ENCODE data around the gene ANO3.

ANO3 gene

DNA sequence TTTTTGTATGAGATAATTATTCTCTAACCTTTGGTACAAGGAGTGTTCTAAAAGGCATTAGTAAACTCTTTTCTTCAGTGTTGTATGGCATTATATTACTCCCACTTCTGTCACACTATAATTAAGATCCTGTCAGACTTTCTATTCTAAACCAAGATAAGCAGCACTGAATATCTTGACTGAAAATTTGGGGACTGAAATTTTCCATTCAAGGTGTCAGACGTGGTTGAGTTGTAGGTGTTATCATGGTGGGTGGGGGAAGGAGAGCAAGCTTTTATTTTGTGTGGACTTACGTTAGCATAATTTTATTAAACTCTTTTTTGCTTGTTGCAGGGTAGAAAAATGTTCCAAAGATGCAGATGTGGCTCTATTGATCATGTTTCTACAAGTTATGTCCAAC is 217.2 kb downstream of the ANO3 start:
- no peak for DNase-seq (ENCODE audit: low read depth)

DNA sequence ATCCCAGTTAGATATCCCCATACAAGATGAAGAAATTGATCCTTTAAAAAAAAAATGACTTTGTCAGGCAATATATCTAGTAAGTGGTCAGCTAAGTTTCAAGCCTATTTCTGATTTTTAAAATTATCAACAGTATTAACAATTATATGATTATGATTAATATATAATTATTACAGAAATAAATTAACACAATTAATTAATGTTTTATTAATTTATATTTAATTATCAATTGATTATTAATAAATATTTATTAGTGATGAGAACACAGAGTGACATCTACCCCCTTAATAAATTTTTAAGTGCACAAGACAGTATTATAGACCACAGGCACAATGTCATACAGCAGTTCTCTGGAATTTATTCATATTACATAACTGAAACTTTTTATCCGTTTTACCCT is 218.1 kb downstream of the ANO3 start:
- no peak for DNase-seq (ENCODE audit: low read depth)
- H3K4me3 ChIP-seq (ENCODE audit: low read length) = no peak overlapping the region
- TF ChIP-seq, protein P1, sequence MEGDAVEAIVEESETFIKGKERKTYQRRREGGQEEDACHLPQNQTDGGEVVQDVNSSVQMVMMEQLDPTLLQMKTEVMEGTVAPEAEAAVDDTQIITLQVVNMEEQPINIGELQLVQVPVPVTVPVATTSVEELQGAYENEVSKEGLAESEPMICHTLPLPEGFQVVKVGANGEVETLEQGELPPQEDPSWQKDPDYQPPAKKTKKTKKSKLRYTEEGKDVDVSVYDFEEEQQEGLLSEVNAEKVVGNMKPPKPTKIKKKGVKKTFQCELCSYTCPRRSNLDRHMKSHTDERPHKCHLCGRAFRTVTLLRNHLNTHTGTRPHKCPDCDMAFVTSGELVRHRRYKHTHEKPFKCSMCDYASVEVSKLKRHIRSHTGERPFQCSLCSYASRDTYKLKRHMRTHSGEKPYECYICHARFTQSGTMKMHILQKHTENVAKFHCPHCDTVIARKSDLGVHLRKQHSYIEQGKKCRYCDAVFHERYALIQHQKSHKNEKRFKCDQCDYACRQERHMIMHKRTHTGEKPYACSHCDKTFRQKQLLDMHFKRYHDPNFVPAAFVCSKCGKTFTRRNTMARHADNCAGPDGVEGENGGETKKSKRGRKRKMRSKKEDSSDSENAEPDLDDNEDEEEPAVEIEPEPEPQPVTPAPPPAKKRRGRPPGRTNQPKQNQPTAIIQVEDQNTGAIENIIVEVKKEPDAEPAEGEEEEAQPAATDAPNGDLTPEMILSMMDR (conservative IDR thresholded peaks at IDR 0.05; ENCODE audit: low read depth, low read length) = no peak

More for the DNA sequence above, 217.2 kb downstream of the ANO3 start:
- TF ChIP-seq, protein P1 (conservative IDR thresholded peaks at IDR 0.05; ENCODE audit: low read depth, low read length) = no peak
- no peak overlapping the region for H3K4me3 ChIP-seq (ENCODE audit: low read length)

GRCh38 chr11:26551186-26551801 is 219.4 kb downstream of the ANO3 start:
- H3K4me3 ChIP-seq (ENCODE audit: low read length) = no peak overlapping the region
- no peak for DNase-seq (ENCODE audit: low read depth)
- TF ChIP-seq, protein P1 (conservative IDR thresholded peaks at IDR 0.05; ENCODE audit: low read depth, low read length) = peak; percentile 60

GRCh38 chr11:26553182-26553581 is 221.3 kb downstream of the ANO3 start:
- DNase-seq (ENCODE audit: low read depth) = no peak
- TF ChIP-seq, protein P1 (conservative IDR thresholded peaks at IDR 0.05; ENCODE audit: low read depth, low read length) = no peak
- H3K4me3 ChIP-seq (ENCODE audit: low read length) = no peak overlapping the region

DNA sequence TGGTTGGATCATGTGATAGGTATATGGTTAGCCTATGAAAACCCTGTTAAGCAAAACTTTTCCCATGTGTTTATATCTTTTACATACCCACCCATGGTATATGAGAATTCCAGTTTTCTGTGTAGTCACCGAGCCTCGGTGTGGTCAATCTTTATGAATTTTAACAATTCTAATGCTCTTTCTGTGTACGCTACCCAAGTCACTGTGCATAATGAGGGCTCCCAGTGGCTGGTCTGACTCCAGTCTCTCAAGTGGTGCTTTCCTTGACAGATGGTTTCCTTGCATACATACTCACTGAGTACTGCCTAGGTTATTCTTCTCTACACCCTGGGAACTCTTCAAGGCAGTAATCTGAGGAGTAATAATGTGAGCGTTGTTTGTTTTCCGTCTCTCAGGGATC is 222.5 kb downstream of the ANO3 start:
- DNase-seq (ENCODE audit: low read depth) = no peak
- TF ChIP-seq, protein P1 (conservative IDR thresholded peaks at IDR 0.05; ENCODE audit: low read depth, low read length) = no peak

GRCh38 chr11:26556582-26556981 is 224.7 kb downstream of the ANO3 start:
- no peak overlapping the region for H3K4me3 ChIP-seq (ENCODE audit: low read length)
- TF ChIP-seq, protein P1 (conservative IDR thresholded peaks at IDR 0.05; ENCODE audit: low read depth, low read length) = no peak
- DNase-seq (ENCODE audit: low read depth) = no peak

More for the DNA sequence above, 222.5 kb downstream of the ANO3 start:
- no peak overlapping the region for H3K4me3 ChIP-seq (ENCODE audit: low read length)

GRCh38 chr11:26557666-26558065 is 225.7 kb downstream of the ANO3 start:
- DNase-seq (ENCODE audit: low read depth) = no peak
- TF ChIP-seq, protein P1 (conservative IDR thresholded peaks at IDR 0.05; ENCODE audit: low read depth, low read length) = no peak

More at GRCh38 chr11:26557666-26558065, 225.7 kb downstream of the ANO3 start:
- H3K4me3 ChIP-seq (ENCODE audit: low read length) = no peak overlapping the region

Measured in retinal pigment epithelial cell (primary cell).